ENCODE measurements around the gene CMTM7. TPM values are rescaled to one million over a fixed set of nuclear protein-coding genes. Genes with fewer than 3 reads are reported as not detected.
A peak's percentile ranks its signal among the peaks of the same experiment; 100 is the strongest.

The CMTM7 gene
- total and polyA plus RNA-seq, 10 of the 15 experiments (the other 5 are each of a cell fraction or from before 2014, with no cell fraction given), result 3.7 to 36.4 (median 14.7) TPM

GRCh38 chr3:32423956-32424557 is 32.4 kb downstream of the CMTM7 start:
- 32% methylated on average over 12 of the region's 12 CpGs for WGBS (ENCODE audit: insufficient coverage, insufficient replicate concordance, low lambda C conversion rate, missing lambda C conversion rate)
- FAIRE-seq, result no peak
- Histone ChIP-seq H3K9ac (ENCODE audit: control insufficient read depth, insufficient read depth, low read length) (no peak overlapping the region), H3K4me2 (ENCODE audit: control insufficient read depth, insufficient read depth) (no peak overlapping the region; the same call in 1 of the 2 replicates), H3K36me3 (ENCODE audit: control insufficient read depth in 2 of 2, insufficient read depth in 2 of 2, low read length in 1 of 2) (no peaks in the 10 kb centered on the region), H2AFZ (ENCODE audit: control insufficient read depth, low read depth, low read length) (no peak overlapping the region), H3K27ac (ENCODE audit: control insufficient read depth, insufficient read depth) (no peak overlapping the region), H3K79me2 (ENCODE audit: control insufficient read depth, insufficient read depth, low read length) (no peaks in the 10 kb centered on the region), H3K4me1 (ENCODE audit: control insufficient read depth, insufficient read depth, low read length) (peaks cover 46% of the 10 kb centered on the region), H3K27me3 (replicated peaks in 1 of 2; ENCODE audit: control insufficient read depth in 2 of 2, insufficient read depth in 2 of 2, low read length in 1 of 2) (no peaks in the 10 kb centered on the region), H3K4me3 (no peak overlapping the region), H3K9me3 (replicated peaks; ENCODE audit: control insufficient read depth, insufficient read depth, low read length) (no peaks in the 10 kb centered on the region; the same call in 1 of the 3 replicates), H4K20me1 (ENCODE audit: control insufficient read depth, insufficient read depth) (no peaks in the 10 kb centered on the region)
- POLR2A ChIA-PET, result interaction anchor here (0.9 to 11.8 kb wide), 12 partner anchors 9 to 146 kb away, joined by 3 to 158 read pairs (median 6); partner anchors contain the start of gene DYNC1LI1
- in situ Hi-C loops (cut with MboI), result no loop called here
- ATAC-seq, result no peak
- intact Hi-C loops (cut with micrococcal nuclease; ENCODE audit: unreplicated experiment), result loop anchor here (5.0 kb wide), 2 partner anchors 43 to 78 kb away; partner anchors contain the start of gene CMTM6
- no TSS peak for BruUV-seq (replicated peaks)
- TF ChIP-seq SUPT20H (IDR thresholded peaks at IDR 0.05; ENCODE audit: borderline replicate concordance, control insufficient read depth, low read depth, low read length) (no peak), ZZZ3 (IDR thresholded peaks at IDR 0.05; ENCODE audit: control insufficient read depth, insufficient read length, low read depth) (no peak), YY1 (IDR thresholded peaks at IDR 0.05; ENCODE audit: low read depth, low read length) (0 out of 2 replicates have a peak, but pooled peaks have one; percentile 15), E4F1 (IDR thresholded peaks at IDR 0.05; ENCODE audit: borderline replicate concordance, partially characterized antibody) (no peak), USF2 (IDR thresholded peaks at IDR 0.05; ENCODE audit: borderline replicate concordance, low read depth, low read length) (no peak), MLLT1 (IDR thresholded peaks at IDR 0.05) (0 out of 2 replicates have a peak, but pooled peaks have one; percentile 15)
- SMC1A ChIA-PET (ENCODE audit: uncharacterized antibody, unreplicated experiment), result interaction anchor here (0.6 to 13.7 kb wide), 18 partner anchors 9 to 77 kb away, joined by 3 to 307 read pairs (median 4); no protein-coding TSS in a partner anchor
- RAD21 ChIA-PET (ENCODE audit: unreplicated experiment), result interaction anchor here (1.0 to 13.1 kb wide), 12 partner anchors 9 to 72 kb away, joined by 3 to 187 read pairs (median 5); partner anchors contain the start of gene CMTM7
- no peak for DNase-seq (ENCODE audit: low read depth, low spot score)
- CTCF ChIA-PET, result interaction anchor here (0.8 to 6.6 kb wide), 13 partner anchors 9 to 64 kb away, joined by 3 to 41 read pairs (median 7); no protein-coding TSS in a partner anchor
